Testis (tissue), 3 donors: ENCODE measurements around the gene A3GALT2. TPM values are rescaled to one million over a fixed set of nuclear protein-coding genes. Genes with fewer than 3 reads are reported as not detected.

Source experiments
- DNase-seq: peaks from one replicate; pipeline ENCODE4 v3.0.0-alpha.2; 2019
- H3K27ac ChIP-seq, 2 donors: fragments of 200-600 bp; sonication (generic); one replicate each; pipeline ENCODE4 v1.5.1; 2019
- H3K27me3 ChIP-seq: fragments of 200-600 bp; sonication (generic); one replicate; pipeline ENCODE4 v1.5.1; 2019
- H3K36me3 ChIP-seq: fragments of 200-600 bp; sonication (generic); one replicate; pipeline ENCODE4 v1.5.1; 2017; ENCODE audit warnings: low read depth; ENCODE audit errors: missing control alignments
- H3K4me1 ChIP-seq: fragments of 200-600 bp; sonication (generic); one replicate; pipeline ENCODE4 v1.5.1; 2019
- H3K4me3 ChIP-seq, 2 donors: fragments of 200-600 bp; sonication (generic); one replicate each; pipeline ENCODE4 v1.5.1; 2017 to 2019
- H3K9me3 ChIP-seq: fragments of 200-600 bp; sonication (generic); one replicate; pipeline ENCODE4 v1.5.1; 2017
- CTCF ChIP-seq, 3 experiments: fragments of 450-650 bp in 2 of 3; fragments of 200-600 bp in 1 of 3; sonication (generic) in 1 of 3; IDR thresholded peaks; one replicate each; pipeline ENCODE4 v1.5.1; 2016 to 2019; ENCODE audit warnings: antibody characterized with exemption in 3 of 3, mild to moderate bottlenecking in 2 of 3, moderate library complexity in 1 of 3
- POLR2A ChIP-seq: fragments of 450-650 bp; IDR thresholded peaks from one replicate; pipeline ENCODE4 v1.6.1; 2017; ENCODE audit warnings: antibody characterized with exemption, mild to moderate bottlenecking, moderate library complexity
- WGBS, 2 donors: methylation state at CpG; one replicate each; pipeline ENCODE4 v1.1.5; 2018; 5-methylcytosine and 5-hydroxymethylcytosine counted together
- intact Hi-C: fragments of 100-400 bp; cut with DNase I; formaldehyde crosslinking; loops from one replicate; pipeline ENCODE4 v1.15.1; 2023; ENCODE audit warnings: low total_unique reads
- polyA plus RNA-seq: library from polyadenylated mRNA; stranded (reverse); fragments of 350-450 nt; fragmentation: Illumina TruSeq; extraction: RNeasy Lipid Tissue Mini Kit (QIAGEN cat#74804); gene quantifications from one replicate; pipeline ENCODE4 v1.2.3, GENCODE V29; 2014; ENCODE audit warnings: low read depth, low replicate concordance; ENCODE audit not compliant: insufficient read depth
- total RNA-seq, 2 donors: library from RNA; depleted of rRNA; stranded (reverse); fragments of >200 nt; gene quantifications; one replicate each; pipeline ENCODE4 v1.2.3, GENCODE V29; 2016

A3GALT2 gene
- total and polyA plus RNA-seq, 3 donors from 2014 or later: 0.87 to 1.7 TPM; not detected in 1

- DNase-seq: peak; percentile 63
- TF ChIP-seq POLR2A: no peak
- TF ChIP-seq CTCF (IDR thresholded peaks at IDR 0.05): no peak
- intact Hi-C loops: no loop called here
Observed at GRCh38 chr1:33300673-33301072, 20.2 kb downstream of the A3GALT2 start.

GRCh38 chr1:33299461-33300155 lies 21.3 kb downstream of the A3GALT2 start:
- WGBS, 2 donors: 82 to 89% methylated on average over 14 to 15 of the region's 15 CpGs
- H3K36me3 ChIP-seq: no peaks in the 10 kb centered on the region
- H3K4me1 ChIP-seq: peaks cover 6% of the 10 kb centered on the region
- no peak overlapping the region for H3K27ac ChIP-seq
- H3K27me3 ChIP-seq: no peaks in the 10 kb centered on the region
- intact Hi-C loops: loop anchor here (5.0 kb wide), 1 partner anchor 68 kb away; no protein-coding TSS in a partner anchor
- no peaks in the 10 kb centered on the region for H3K9me3 ChIP-seq
- DNase-seq: no peak
- no peak overlapping the region for H3K4me3 ChIP-seq
- TF ChIP-seq CTCF (IDR thresholded peaks at IDR 0.05): no peak
- TF ChIP-seq POLR2A: no peak

More at GRCh38 chr1:33300673-33301072, 20.2 kb downstream of the A3GALT2 start:
- Histone ChIP-seq H3K27ac (no peak overlapping the region), H3K4me1 (peaks cover 5% of the 10 kb centered on the region), H3K9me3 (no peaks in the 10 kb centered on the region), H3K4me3 (no peak overlapping the region), H3K36me3 (no peaks in the 10 kb centered on the region), H3K27me3 (no peaks in the 10 kb centered on the region)
- 75 to 82% methylated on average over 5 of the region's 5 CpGs for WGBS, 2 donors

GRCh38 chr1:33298623-33299277 lies 22.1 kb downstream of the A3GALT2 start:
- intact Hi-C loops: loop anchor here (5.0 kb wide), 1 partner anchor 69 kb away; no protein-coding TSS in a partner anchor

GRCh38 chr1:33297911-33298622 lies 22.8 kb downstream of the A3GALT2 start:
- DNase-seq: no peak
- Histone ChIP-seq H3K9me3 (no peaks in the 10 kb centered on the region), H3K4me3 (no peak overlapping the region), H3K27ac (no peak overlapping the region), H3K27me3 (no peaks in the 10 kb centered on the region), H3K4me1 (peaks cover 8% of the 10 kb centered on the region), H3K36me3 (no peaks in the 10 kb centered on the region)
- TF ChIP-seq POLR2A: no peak
- TF ChIP-seq CTCF (IDR thresholded peaks at IDR 0.05): no peak
- intact Hi-C loops: loop anchor here (5.0 kb wide), 1 partner anchor 69 kb away; no protein-coding TSS in a partner anchor
- 93 to 97% methylated on average over 4 of the region's 4 CpGs for WGBS, 2 donors

More at GRCh38 chr1:33298623-33299277, 22.1 kb downstream of the A3GALT2 start:
- no peaks in the 10 kb centered on the region for H3K27me3 ChIP-seq
- peak; percentile 76 for DNase-seq
- H3K9me3 ChIP-seq: no peaks in the 10 kb centered on the region
- no peaks in the 10 kb centered on the region for H3K36me3 ChIP-seq
- TF ChIP-seq POLR2A: no peak
- peak; percentile 66 to 83 (median 79) for TF ChIP-seq CTCF (IDR thresholded peaks at IDR 0.05)
- H3K4me3 ChIP-seq: no peak overlapping the region
- 70 to 76% methylated on average over 8 to 18 of the region's 18 CpGs for WGBS, 2 donors
- H3K27ac ChIP-seq: no peak overlapping the region
- H3K4me1 ChIP-seq: peaks cover 6% of the 10 kb centered on the region
